Central memory CD8-positive, alpha-beta T cell (primary cell): ENCODE measurements around the gene MSTO1.
"Not testable (repeated sequence)": the region's sequence is repeated elsewhere in the genome, so short reads cannot be mapped to it uniquely, and the experiment has no call there.

Experiments used
- ATAC-seq: fragments of 150-1000 bp; cut with Tn5 transposase; replicated peaks from 2 replicates; pipeline ENCODE4 v1.10.0; 2022; ENCODE audit warnings: mild to moderate bottlenecking, moderate FRiP score, moderate number of reproducible peaks; ENCODE audit not compliant: poor library complexity, severe bottlenecking; ENCODE audit errors: extremely low read depth
- DNase-seq, 2 donors: peaks; one replicate each; pipeline ENCODE4 v3.0.0; 2021; ENCODE audit warnings: low spot score in 2 of 2
- H3K27ac Mint-ChIP-seq: one replicate; pipeline ENCODE4 v1.8.0; 2022; ENCODE audit warnings: low read depth, mild to moderate bottlenecking, moderate library complexity, mixed read lengths
- H3K27me3 Mint-ChIP-seq: one replicate; pipeline ENCODE4 v1.8.0; 2022; ENCODE audit warnings: mixed read lengths
- H3K36me3 Mint-ChIP-seq: one replicate; pipeline ENCODE4 v1.8.0; 2022; ENCODE audit warnings: mild to moderate bottlenecking, moderate library complexity, mixed read lengths; ENCODE audit not compliant: insufficient read depth
- H3K4me1 Mint-ChIP-seq: one replicate; pipeline ENCODE4 v1.8.0; 2022; ENCODE audit warnings: mixed read lengths
- H3K4me3 Mint-ChIP-seq: one replicate; pipeline ENCODE4 v1.8.0; 2022; ENCODE audit warnings: mild to moderate bottlenecking, moderate library complexity, mixed read lengths
- H3K9me3 Mint-ChIP-seq: one replicate; pipeline ENCODE4 v1.8.0; 2022; ENCODE audit warnings: mixed read lengths

The MSTO1 gene

GRCh38 chr1:155661239-155661638, 51.2 kb downstream of the MSTO1 start:
- H3K36me3 Mint-ChIP-seq: peaks cover 60% of the 10 kb centered on the region
- H3K4me3 Mint-ChIP-seq, H3K27me3 Mint-ChIP-seq, H3K4me1 Mint-ChIP-seq, H3K27ac Mint-ChIP-seq, DNase-seq, ATAC-seq, H3K9me3 Mint-ChIP-seq: not testable (repeated sequence)
